B cell (primary cell): ENCODE data around the gene CASKIN1.

Experiments used
- EZH2 ChIP-seq: IDR thresholded peaks from 2 replicates; pipeline ENCODE4 v1.6.1; 2012; ENCODE audit warnings: borderline replicate concordance, low read depth, mild to moderate bottlenecking, moderate library complexity, low read length; ENCODE audit not compliant: insufficient read depth, poor library complexity, severe bottlenecking
- TF ChIP-seq, protein P1 (sequence below): fragments of 200-600 bp; IDR thresholded peaks from one replicate; pipeline ENCODE4 v1.8.0; 2022; ENCODE audit warnings: antibody characterized with exemption, mild to moderate bottlenecking

- TF ChIP-seq, protein P1, sequence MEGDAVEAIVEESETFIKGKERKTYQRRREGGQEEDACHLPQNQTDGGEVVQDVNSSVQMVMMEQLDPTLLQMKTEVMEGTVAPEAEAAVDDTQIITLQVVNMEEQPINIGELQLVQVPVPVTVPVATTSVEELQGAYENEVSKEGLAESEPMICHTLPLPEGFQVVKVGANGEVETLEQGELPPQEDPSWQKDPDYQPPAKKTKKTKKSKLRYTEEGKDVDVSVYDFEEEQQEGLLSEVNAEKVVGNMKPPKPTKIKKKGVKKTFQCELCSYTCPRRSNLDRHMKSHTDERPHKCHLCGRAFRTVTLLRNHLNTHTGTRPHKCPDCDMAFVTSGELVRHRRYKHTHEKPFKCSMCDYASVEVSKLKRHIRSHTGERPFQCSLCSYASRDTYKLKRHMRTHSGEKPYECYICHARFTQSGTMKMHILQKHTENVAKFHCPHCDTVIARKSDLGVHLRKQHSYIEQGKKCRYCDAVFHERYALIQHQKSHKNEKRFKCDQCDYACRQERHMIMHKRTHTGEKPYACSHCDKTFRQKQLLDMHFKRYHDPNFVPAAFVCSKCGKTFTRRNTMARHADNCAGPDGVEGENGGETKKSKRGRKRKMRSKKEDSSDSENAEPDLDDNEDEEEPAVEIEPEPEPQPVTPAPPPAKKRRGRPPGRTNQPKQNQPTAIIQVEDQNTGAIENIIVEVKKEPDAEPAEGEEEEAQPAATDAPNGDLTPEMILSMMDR: no peak
- TF ChIP-seq EZH2: no peak
Measured at GRCh38 chr16:2151188-2152091, 45.0 kb downstream of the CASKIN1 start.
